GM03348 (cell line): ENCODE measurements around the gene CCDC197.

Experiments used
- DNase-seq: peaks from one replicate; pipeline ENCODE4 v3.0.0; 2012; ENCODE audit warnings: low spot score

CCDC197 gene

GRCh38 chr14:93997082-93997481 is at the start of gene CCDC197:
Gene CCDC197, plus strand, starts transcription at chr14:93997301. Its CDS starts 831 bp downstream, at chr14:93998132.
- DNase-seq = no peak

GRCh38 chr14:93949511-93950075 is 47.5 kb upstream of the CCDC197 start:
- DNase-seq = no peak

- no peak for DNase-seq
Measured at GRCh38 chr14:93950948-93951634, 46.0 kb upstream of the CCDC197 start.

GRCh38 chr14:93951635-93952540 is 45.2 kb upstream of the CCDC197 start:
- DNase-seq = no peak

GRCh38 chr14:93952829-93953228 is 44.3 kb upstream of the CCDC197 start:
- DNase-seq = no peak

GRCh38 chr14:93953263-93953662 is 43.8 kb upstream of the CCDC197 start:
- DNase-seq = no peak

GRCh38 chr14:93953739-93954515 is 43.2 kb upstream of the CCDC197 start:
- DNase-seq = no peak

GRCh38 chr14:93954516-93954830 is 42.6 kb upstream of the CCDC197 start:
- no peak for DNase-seq

- DNase-seq = no peak
Measured at GRCh38 chr14:93954900-93955849, 41.9 kb upstream of the CCDC197 start.

GRCh38 chr14:93955850-93956481 is 41.1 kb upstream of the CCDC197 start:
- no peak for DNase-seq

- no peak for DNase-seq
Measured at GRCh38 chr14:93956514-93957332, 40.4 kb upstream of the CCDC197 start.

- no peak for DNase-seq
Measured at GRCh38 chr14:93957333-93957710, 39.8 kb upstream of the CCDC197 start.

GRCh38 chr14:93957751-93958566 is 39.1 kb upstream of the CCDC197 start:
- no peak for DNase-seq

GRCh38 chr14:93958567-93959238 is 38.4 kb upstream of the CCDC197 start:
- DNase-seq = no peak

- peak; percentile 88 for DNase-seq
Measured at GRCh38 chr14:93959239-93960107, 37.6 kb upstream of the CCDC197 start.

GRCh38 chr14:93960108-93960475 is 37.0 kb upstream of the CCDC197 start:
- no peak for DNase-seq

GRCh38 chr14:93960774-93961438 is 36.2 kb upstream of the CCDC197 start:
- no peak for DNase-seq
